ENCODE measurements around the gene IQGAP1.

IQGAP1 gene

GRCh38 chr15:90435652-90436337 lies 47.8 kb downstream of the IQGAP1 start:
- Mint-ChIP-seq H3K4me3 (no peak overlapping the region), H3K4me1 (peaks cover 20% of the 10 kb centered on the region), H3K9me3 (no peaks in the 10 kb centered on the region), H3K27me3 (no peaks in the 10 kb centered on the region), H3K27ac (no peak overlapping the region)
- DNase-seq, result no peak
- no peak for ATAC-seq

DNA sequence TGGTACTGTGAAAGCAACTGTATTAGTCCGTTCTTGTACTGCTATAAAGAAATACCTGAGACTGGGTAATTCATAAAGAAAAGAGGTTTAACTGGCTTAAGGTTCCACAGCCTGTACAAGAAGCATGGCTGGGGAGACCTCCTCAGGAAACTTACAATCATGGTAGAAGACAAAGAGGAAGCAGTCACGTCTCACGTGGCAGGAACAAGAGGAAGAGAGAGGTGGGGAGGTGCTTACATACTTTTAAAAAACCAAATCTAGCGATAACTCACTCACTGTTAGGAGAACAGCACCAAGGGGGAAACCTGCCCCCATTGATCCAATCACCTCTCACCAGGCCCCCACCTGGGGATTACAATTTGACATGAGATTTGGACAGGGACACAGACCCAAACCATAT lies 48.9 kb downstream of the IQGAP1 start:
- H3K4me1 Mint-ChIP-seq, result peaks cover 19% of the 10 kb centered on the region
- no peaks in the 10 kb centered on the region for H3K27me3 Mint-ChIP-seq
- no peaks in the 10 kb centered on the region for H3K9me3 Mint-ChIP-seq
- ATAC-seq, result no peak
- no peak overlapping the region for H3K4me3 Mint-ChIP-seq
- H3K27ac Mint-ChIP-seq, result no peak overlapping the region
- no peak for DNase-seq

- ATAC-seq (no peak), DNase-seq (no peak)
- H3K27me3 Mint-ChIP-seq, result no peaks in the 10 kb centered on the region
- no peak overlapping the region for H3K27ac Mint-ChIP-seq
- no peak overlapping the region for H3K4me3 Mint-ChIP-seq
- peaks cover 14% of the 10 kb centered on the region for H3K4me1 Mint-ChIP-seq
- no peaks in the 10 kb centered on the region for H3K9me3 Mint-ChIP-seq
These were observed 49.5 kb downstream of the IQGAP1 start for GRCh38 chr15:90437516-90437915.

- H3K9me3 Mint-ChIP-seq, result no peaks in the 10 kb centered on the region
- DNase-seq (no peak), ATAC-seq (no peak)
- H3K27ac Mint-ChIP-seq, result no peak overlapping the region
- peaks cover 14% of the 10 kb centered on the region for H3K4me1 Mint-ChIP-seq
- no peak overlapping the region for H3K4me3 Mint-ChIP-seq
- no peaks in the 10 kb centered on the region for H3K27me3 Mint-ChIP-seq
These were observed 51.9 kb downstream of the IQGAP1 start for GRCh38 chr15:90439946-90440345.

GRCh38 chr15:90441027-90441426 lies 53.0 kb downstream of the IQGAP1 start:
- Mint-ChIP-seq H3K4me3 (no peak overlapping the region), H3K27me3 (no peaks in the 10 kb centered on the region), H3K27ac (no peak overlapping the region), H3K4me1 (peaks cover 7% of the 10 kb centered on the region), H3K9me3 (no peaks in the 10 kb centered on the region)
- ATAC-seq, result no peak
- no peak for DNase-seq

- Mint-ChIP-seq H3K4me1 (no peaks in the 10 kb centered on the region), H3K27ac (peak overlapping the region in 1 of 2 donors; percentile 48), H3K27me3 (no peaks in the 10 kb centered on the region), H3K9me3 (no peaks in the 10 kb centered on the region), H3K4me3 (no peak overlapping the region)
- ATAC-seq (no peak), DNase-seq (no peak)
These were observed 54.4 kb downstream of the IQGAP1 start for GRCh38 chr15:90442423-90442822.

DNA sequence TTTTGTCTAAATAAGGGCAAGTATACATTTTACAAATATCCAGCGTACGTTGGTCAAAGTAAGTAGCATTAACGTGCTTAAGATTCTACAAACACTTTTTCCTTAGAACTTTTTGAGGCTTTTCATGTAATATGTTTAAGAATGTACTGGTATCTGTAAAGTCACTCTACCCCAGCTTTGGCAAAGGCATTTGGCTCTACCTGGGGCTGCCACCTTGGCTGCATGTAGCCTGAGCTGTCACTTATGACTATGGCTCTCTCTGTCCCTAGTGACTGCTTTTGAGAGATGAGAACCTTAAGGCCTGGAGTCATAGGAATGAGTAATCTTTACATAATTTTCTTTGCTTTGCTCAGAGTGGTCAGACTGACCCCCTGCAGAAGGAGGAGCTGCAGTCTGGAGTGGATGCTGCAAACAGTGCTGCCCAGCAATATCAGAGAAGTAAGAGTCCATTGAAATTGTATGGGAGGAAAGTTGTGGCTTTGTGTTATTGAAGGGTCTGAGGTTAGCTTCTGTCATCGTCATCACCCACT lies 61.2 kb downstream of the IQGAP1 start:
- Mint-ChIP-seq H3K4me3 (no peak overlapping the region), H3K4me1 (no peaks in the 10 kb centered on the region), H3K27me3 (no peaks in the 10 kb centered on the region), H3K27ac (no peak overlapping the region), H3K9me3 (no peaks in the 10 kb centered on the region)
- ATAC-seq (no peak), DNase-seq (no peak)

DNA sequence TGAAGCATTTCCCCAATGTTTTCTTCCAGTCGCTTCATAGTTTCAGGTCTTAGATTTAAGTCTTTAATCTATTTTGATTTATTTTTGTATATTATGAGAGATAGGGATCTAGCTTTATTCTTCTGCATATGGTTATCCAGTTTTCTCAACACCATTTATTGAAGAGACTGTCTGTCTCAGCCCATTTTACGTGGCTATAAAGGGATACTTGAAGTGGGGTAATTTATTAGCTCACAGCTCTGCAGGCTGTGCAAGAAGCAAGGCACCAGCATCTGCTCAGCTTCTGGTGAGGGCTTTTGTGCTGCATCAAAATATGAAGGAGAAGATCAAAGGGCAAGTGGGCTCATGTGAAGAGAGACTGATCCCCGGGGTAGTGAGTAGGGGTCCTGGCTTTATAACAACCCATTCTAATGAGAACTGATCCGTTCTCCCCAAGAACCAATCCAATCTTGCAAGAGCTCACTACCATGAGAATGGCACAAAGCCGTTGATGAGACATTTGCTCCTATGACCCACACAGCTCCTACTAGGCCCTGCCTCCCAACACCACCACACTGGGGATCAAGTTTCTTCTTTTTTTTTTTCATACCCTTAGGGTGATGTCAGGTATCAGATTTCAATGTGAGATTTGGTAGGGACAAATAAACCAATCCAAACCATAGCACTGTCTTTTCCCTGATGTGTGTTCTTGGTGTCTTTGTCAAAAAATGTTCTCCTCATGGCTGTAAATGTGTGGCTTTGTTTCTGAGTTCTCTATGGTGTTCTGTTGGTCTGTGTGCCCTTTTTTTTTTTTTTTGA lies 63.2 kb downstream of the IQGAP1 start:
- ATAC-seq (no peak), DNase-seq (no peak)
- no peaks in the 10 kb centered on the region for H3K4me1 Mint-ChIP-seq
- H3K9me3 Mint-ChIP-seq, result no peaks in the 10 kb centered on the region
- no peaks in the 10 kb centered on the region for H3K27me3 Mint-ChIP-seq
- H3K27ac Mint-ChIP-seq, result peak overlapping the region in 1 of 2 donors; percentile 9
- no peak overlapping the region for H3K4me3 Mint-ChIP-seq

- H3K9me3 Mint-ChIP-seq, result no peaks in the 10 kb centered on the region
- DNase-seq (no peak), ATAC-seq (no peak)
- no peaks in the 10 kb centered on the region for H3K27me3 Mint-ChIP-seq
- H3K4me1 Mint-ChIP-seq, result no peaks in the 10 kb centered on the region
- no peak overlapping the region for H3K4me3 Mint-ChIP-seq
- no peak overlapping the region for H3K27ac Mint-ChIP-seq
These were observed 68.2 kb downstream of the IQGAP1 start for GRCh38 chr15:90456236-90456635.

DNA sequence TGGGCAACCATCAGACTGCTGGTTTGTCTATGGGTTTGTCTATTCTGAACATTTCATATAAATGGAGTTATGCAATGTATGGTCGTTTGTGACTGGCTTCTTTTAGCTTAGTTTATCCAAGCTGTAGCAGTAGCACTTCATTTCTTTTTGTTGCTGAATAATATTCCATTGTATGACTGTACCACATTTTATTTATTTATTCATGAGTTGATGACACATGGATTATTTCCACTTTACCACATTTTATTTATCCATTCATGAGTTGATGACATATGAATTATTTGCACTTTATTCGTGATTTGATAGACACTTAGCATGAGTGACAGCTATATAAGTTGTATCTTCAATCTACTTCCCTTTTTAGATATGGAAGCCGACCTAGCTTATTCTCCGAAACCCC lies 70.0 kb downstream of the IQGAP1 start:
- no peak overlapping the region for H3K27ac Mint-ChIP-seq

GRCh38 chr15:90459368-90459767 lies 71.3 kb downstream of the IQGAP1 start:
- H3K4me3 Mint-ChIP-seq, result no peak overlapping the region
- ATAC-seq (no peak), DNase-seq (no peak)
- no peaks in the 10 kb centered on the region for H3K9me3 Mint-ChIP-seq
- H3K27me3 Mint-ChIP-seq, result no peaks in the 10 kb centered on the region
- H3K27ac Mint-ChIP-seq, result no peak overlapping the region
- H3K4me1 Mint-ChIP-seq, result peaks cover 10% of the 10 kb centered on the region

More for the DNA sequence above, 70.0 kb downstream of the IQGAP1 start:
- Mint-ChIP-seq H3K4me1 (peaks cover 10% of the 10 kb centered on the region), H3K9me3 (no peaks in the 10 kb centered on the region), H3K4me3 (no peak overlapping the region), H3K27me3 (no peaks in the 10 kb centered on the region)
- no peak for ATAC-seq
- DNase-seq, result no peak

- Mint-ChIP-seq H3K27ac (no peak overlapping the region), H3K4me1 (peaks cover 10% of the 10 kb centered on the region), H3K9me3 (no peaks in the 10 kb centered on the region), H3K27me3 (no peaks in the 10 kb centered on the region), H3K4me3 (no peak overlapping the region)
- no peak for ATAC-seq
- DNase-seq, result no peak
These were observed 72.2 kb downstream of the IQGAP1 start for GRCh38 chr15:90460142-90460824.

DNA sequence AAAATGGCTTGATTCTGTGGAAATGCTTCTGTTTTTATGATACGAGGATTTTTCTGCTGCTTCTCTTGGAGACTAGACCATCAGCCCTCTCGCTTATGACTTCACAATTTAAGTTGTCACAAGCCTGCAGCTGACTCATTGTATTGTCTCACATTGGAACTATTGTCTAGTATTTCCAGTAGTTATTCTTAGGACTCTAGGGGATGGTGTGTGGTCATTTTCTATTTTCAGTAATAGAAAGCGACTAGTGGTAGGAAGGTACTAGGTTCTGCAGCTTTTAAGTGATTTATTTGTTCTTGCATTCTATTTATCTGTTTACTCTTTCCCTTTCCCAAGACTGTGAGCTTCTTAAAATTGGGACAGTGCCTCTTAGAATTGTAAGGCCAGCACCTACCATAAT lies 75.3 kb downstream of the IQGAP1 start:
- Mint-ChIP-seq H3K4me1 (peaks cover 10% of the 10 kb centered on the region), H3K27ac (no peak overlapping the region), H3K27me3 (no peaks in the 10 kb centered on the region), H3K4me3 (no peak overlapping the region), H3K9me3 (no peaks in the 10 kb centered on the region)
- ATAC-seq (no peak), DNase-seq (no peak)

DNA sequence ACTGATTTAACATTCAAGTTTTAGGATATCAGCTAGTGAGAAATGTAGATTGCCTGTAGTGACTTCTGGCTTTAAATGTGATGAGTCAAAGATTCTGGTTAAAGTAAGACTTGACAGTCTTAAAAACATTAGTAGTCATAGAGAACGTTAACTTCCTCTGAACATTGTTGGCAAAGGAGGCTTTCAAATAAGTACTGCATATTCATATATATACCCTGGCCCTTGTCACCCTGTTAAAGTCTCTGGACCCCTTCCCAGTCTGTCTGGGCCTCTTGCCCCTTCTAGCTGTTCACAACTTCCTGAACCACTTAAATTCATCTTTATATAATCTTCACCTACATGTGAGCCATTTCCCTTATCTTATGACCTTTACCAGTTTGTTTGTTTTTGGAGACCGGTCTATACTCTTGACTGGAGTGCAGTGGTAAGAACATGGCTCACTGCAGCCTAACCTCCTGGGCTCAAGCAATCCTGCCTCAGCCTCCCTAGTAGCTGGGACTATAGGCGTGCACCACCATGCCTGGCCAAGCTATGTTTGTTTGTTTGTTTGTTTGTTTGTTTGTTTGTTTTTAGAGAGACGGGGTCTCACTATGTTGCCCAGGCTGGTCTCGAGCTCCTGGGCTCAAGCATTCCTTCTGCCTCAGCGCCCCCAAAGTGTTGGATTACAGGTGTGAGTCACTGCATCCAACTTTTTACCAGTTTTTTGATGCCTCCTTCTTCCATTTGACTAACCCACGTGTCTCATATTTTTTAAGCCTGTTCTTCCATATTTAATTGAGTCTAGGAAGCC lies 77.3 kb downstream of the IQGAP1 start:
- no peaks in the 10 kb centered on the region for H3K9me3 Mint-ChIP-seq
- H3K4me3 Mint-ChIP-seq, result no peak overlapping the region
- ATAC-seq (no peak), DNase-seq (no peak)
- peak overlapping the region in 1 of 2 donors; percentile 90 for H3K27ac Mint-ChIP-seq
- peaks cover 20% of the 10 kb centered on the region for H3K4me1 Mint-ChIP-seq
- H3K27me3 Mint-ChIP-seq, result no peaks in the 10 kb centered on the region

GRCh38 chr15:90465930-90466567 lies 78.0 kb downstream of the IQGAP1 start:
- H3K9me3 Mint-ChIP-seq, result no peaks in the 10 kb centered on the region
- no peak overlapping the region for H3K4me3 Mint-ChIP-seq
- H3K27ac Mint-ChIP-seq, result no peak overlapping the region
- no peaks in the 10 kb centered on the region for H3K27me3 Mint-ChIP-seq
- DNase-seq (no peak), ATAC-seq (no peak)
- peaks cover 23% of the 10 kb centered on the region for H3K4me1 Mint-ChIP-seq

Data from stimulated activated naive CD8-positive, alpha-beta T cell treated with anti-CD3 and anti-CD28 coated beads, Interleukin-15, amount 100 ng/mL, for 72 hours (primary cell).